SK-N-MC (cell line): ENCODE data around the gene OR10J1.

Source experiments
- EZH2 ChIP-seq: fragments of 200-600 bp; sonication (generic); IDR thresholded peaks from one replicate; pipeline ENCODE4 v1.6.1; 2017; ENCODE audit warnings: antibody characterized with exemption
- FOXP2 ChIP-seq: optimal IDR thresholded peaks from 2 replicates; pipeline ENCODE3; 2011; ENCODE audit warnings: mild to moderate bottlenecking, moderate library complexity; ENCODE audit not compliant: insufficient read depth; ENCODE audit errors: extremely low read length, control extremely low read depth
- POLR2AphosphoS5 ChIP-seq: IDR thresholded peaks from 2 replicates; pipeline ENCODE4 v1.6.1; 2012; ENCODE audit warnings: mild to moderate bottlenecking, low read depth, low read length, borderline replicate concordance

DNA sequence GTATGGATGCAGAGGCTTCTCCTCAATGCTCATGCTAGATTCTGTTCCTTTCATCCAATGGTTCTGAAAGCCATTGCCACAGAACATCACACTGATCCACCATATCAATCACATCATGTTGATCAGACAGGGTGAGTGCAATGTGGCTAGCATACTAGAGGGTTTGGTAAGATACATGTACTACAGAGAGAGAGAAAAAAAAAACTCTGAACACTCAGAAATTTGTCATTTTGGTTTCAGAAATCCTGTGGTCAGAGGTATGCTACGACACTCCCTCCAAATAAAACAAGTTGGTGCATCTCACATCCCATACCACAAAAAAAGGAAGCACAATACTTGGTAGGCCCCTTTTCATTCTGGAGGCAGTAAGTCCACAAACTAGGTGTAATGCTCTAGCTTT, 35.4 kb downstream of the OR10J1 start:
- no peak for TF ChIP-seq EZH2
- TF ChIP-seq POLR2AphosphoS5: no peak
- no peak for TF ChIP-seq FOXP2
